OCI-LY1 (cell line): ENCODE measurements around the gene ELMO1.

Source experiments
- H2AFZ ChIP-seq: fragments of 200-600 bp; sonication (generic), shearing (Covaris generic); 2 replicates; pipeline ENCODE4 v1.6.0; 2014; ENCODE audit warnings: antibody characterized with exemption, mild to moderate bottlenecking, low read length
- H3F3A ChIP-seq: fragments of 200-600 bp; sonication (generic), shearing (Covaris generic); 2 replicates; pipeline ENCODE4 v1.6.0; 2014; ENCODE audit warnings: mild to moderate bottlenecking, antibody characterized with exemption, low read length, moderate library complexity; ENCODE audit not compliant: insufficient read depth
- H3K27ac ChIP-seq: fragments of 200-600 bp; sonication (generic); 2 replicates; pipeline ENCODE4 v1.5.1; 2014; ENCODE audit warnings: low read length, mixed run types, mild to moderate bottlenecking, low read depth; ENCODE audit not compliant: poor library complexity, severe bottlenecking
- H3K27me3 ChIP-seq: fragments of 200-600 bp; sonication (generic); 2 replicates; pipeline ENCODE4 v1.6.0; 2014; ENCODE audit warnings: antibody characterized with exemption, mild to moderate bottlenecking, low read length, moderate library complexity; ENCODE audit not compliant: insufficient read depth
- H3K36me3 ChIP-seq: fragments of 200-600 bp; sonication (generic); 2 replicates; pipeline ENCODE4 v1.6.1; 2014; ENCODE audit warnings: mild to moderate bottlenecking, antibody characterized with exemption, low read length, moderate library complexity, mixed read lengths; ENCODE audit not compliant: insufficient read depth
- H3K4me1 ChIP-seq: fragments of 200-600 bp; sonication (generic); 2 replicates; pipeline ENCODE4 v1.5.1; 2014; ENCODE audit warnings: mild to moderate bottlenecking, low read length, moderate library complexity; ENCODE audit not compliant: insufficient read depth, severe bottlenecking
- H3K4me2 ChIP-seq: fragments of 200-600 bp; sonication (generic), shearing (Covaris generic); 2 replicates; pipeline ENCODE4 v1.6.1; 2014; ENCODE audit warnings: low read length
- H3K4me3 ChIP-seq: fragments of 200-600 bp; sonication (generic); 2 replicates; pipeline ENCODE4 v1.5.1; 2014; ENCODE audit warnings: low read length, low read depth, mild to moderate bottlenecking, mixed read lengths; ENCODE audit not compliant: poor library complexity, severe bottlenecking
- H3K79me2 ChIP-seq: fragments of 200-600 bp; shearing (Covaris generic); 2 replicates; pipeline ENCODE4 v1.6.1; 2016; ENCODE audit warnings: mixed run types, low read length, mixed read lengths; ENCODE audit not compliant: insufficient read depth
- H3K9ac ChIP-seq: fragments of 200-600 bp; sonication (generic), shearing (Covaris generic); 2 replicates; pipeline ENCODE4 v1.6.1; 2014; ENCODE audit warnings: mild to moderate bottlenecking, low read length, mixed read lengths
- H3K9me2 ChIP-seq: fragments of 200-600 bp; sonication (generic), shearing (Covaris generic); 2 replicates; pipeline ENCODE4 v1.6.1; 2014; ENCODE audit warnings: low read depth, mild to moderate bottlenecking, low read length, mixed read lengths
- H3K9me3 ChIP-seq: fragments of 200-600 bp; shearing (Covaris generic); 2 replicates; pipeline ENCODE4 v1.6.1; 2014; ENCODE audit warnings: low read length, mixed read lengths
- H4K20me1 ChIP-seq: fragments of 200-600 bp; sonication (generic), shearing (Covaris generic); 2 replicates; pipeline ENCODE4 v1.6.0; 2016; ENCODE audit warnings: mild to moderate bottlenecking, low read length; ENCODE audit not compliant: insufficient read depth
- CTCF ChIP-seq: fragments of 200-600 bp; sonication (generic), shearing (Covaris generic); IDR thresholded peaks from 2 replicates; pipeline ENCODE4 v1.5.1; 2017; ENCODE audit warnings: mild to moderate bottlenecking, antibody characterized with exemption, low read length, moderate library complexity, mixed read lengths
- EZH2 ChIP-seq: fragments of 200-600 bp; sonication (generic), shearing (Covaris generic); IDR thresholded peaks from 2 replicates; pipeline ENCODE4 v1.8.0; 2017; ENCODE audit warnings: borderline replicate concordance, mixed run types, mild to moderate bottlenecking, antibody characterized with exemption, low read length, moderate library complexity, mixed read lengths

ELMO1 gene

GRCh38 chr7:37356911-37357636 lies 91.6 kb downstream of the ELMO1 start:
- H3K4me2 ChIP-seq: no peak overlapping the region

DNA sequence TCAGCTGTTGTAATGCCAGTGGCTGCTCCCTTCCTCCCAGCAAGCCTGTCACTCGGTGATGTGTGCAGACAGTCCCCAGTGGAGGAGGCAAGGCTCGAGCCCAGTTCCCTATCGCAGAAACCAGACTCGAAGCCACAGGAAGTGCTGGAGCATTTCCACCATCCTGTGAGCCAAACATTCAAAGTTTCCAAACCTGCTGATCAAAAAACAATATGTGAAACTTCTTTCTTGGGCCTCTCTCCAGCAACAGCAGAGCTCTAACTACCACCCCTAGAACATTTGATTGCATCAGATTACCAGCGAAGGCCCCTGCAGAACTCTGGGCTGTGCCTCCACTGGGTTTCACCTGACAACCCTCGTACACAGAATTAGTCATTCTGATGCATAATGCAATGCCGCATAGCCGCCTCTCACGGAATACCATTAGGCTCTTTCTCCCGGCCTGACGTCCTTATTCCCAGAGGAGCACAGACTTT lies 94.0 kb downstream of the ELMO1 start:
- Histone ChIP-seq H3K9me3 (no peaks in the 10 kb centered on the region), H3K9ac (no peak overlapping the region), H3F3A (no peaks in the 10 kb centered on the region), H3K36me3 (no peaks in the 10 kb centered on the region), H3K9me2 (no peaks in the 10 kb centered on the region), H4K20me1 (no peaks in the 10 kb centered on the region), H3K4me2 (no peak overlapping the region), H3K27ac (no peak overlapping the region), H3K4me1 (peaks cover 28% of the 10 kb centered on the region), H2AFZ (no peak overlapping the region), H3K4me3 (no peak overlapping the region), H3K27me3 (peaks cover 6% of the 10 kb centered on the region; the same call in 1 of the 2 replicates), H3K79me2 (no peaks in the 10 kb centered on the region)
- TF ChIP-seq EZH2 (no peak), CTCF (no peak)

More at GRCh38 chr7:37356911-37357636, 91.6 kb downstream of the ELMO1 start:
- no peaks in the 10 kb centered on the region for H3K36me3 ChIP-seq
- H3K4me1 ChIP-seq: peaks cover 12% of the 10 kb centered on the region
- H3K79me2 ChIP-seq: no peaks in the 10 kb centered on the region
- H3K27ac ChIP-seq: no peak overlapping the region
- no peaks in the 10 kb centered on the region for H3F3A ChIP-seq
- peaks cover 8% of the 10 kb centered on the region; the same call in 1 of the 2 replicates for H3K27me3 ChIP-seq
- no peaks in the 10 kb centered on the region for H3K9me2 ChIP-seq
- H4K20me1 ChIP-seq: no peaks in the 10 kb centered on the region
- no peak overlapping the region for H2AFZ ChIP-seq
- H3K9me3 ChIP-seq: no peaks in the 10 kb centered on the region
- no peak for TF ChIP-seq EZH2
- TF ChIP-seq CTCF: no peak
- no peak overlapping the region for H3K4me3 ChIP-seq
- no peak overlapping the region for H3K9ac ChIP-seq

DNA sequence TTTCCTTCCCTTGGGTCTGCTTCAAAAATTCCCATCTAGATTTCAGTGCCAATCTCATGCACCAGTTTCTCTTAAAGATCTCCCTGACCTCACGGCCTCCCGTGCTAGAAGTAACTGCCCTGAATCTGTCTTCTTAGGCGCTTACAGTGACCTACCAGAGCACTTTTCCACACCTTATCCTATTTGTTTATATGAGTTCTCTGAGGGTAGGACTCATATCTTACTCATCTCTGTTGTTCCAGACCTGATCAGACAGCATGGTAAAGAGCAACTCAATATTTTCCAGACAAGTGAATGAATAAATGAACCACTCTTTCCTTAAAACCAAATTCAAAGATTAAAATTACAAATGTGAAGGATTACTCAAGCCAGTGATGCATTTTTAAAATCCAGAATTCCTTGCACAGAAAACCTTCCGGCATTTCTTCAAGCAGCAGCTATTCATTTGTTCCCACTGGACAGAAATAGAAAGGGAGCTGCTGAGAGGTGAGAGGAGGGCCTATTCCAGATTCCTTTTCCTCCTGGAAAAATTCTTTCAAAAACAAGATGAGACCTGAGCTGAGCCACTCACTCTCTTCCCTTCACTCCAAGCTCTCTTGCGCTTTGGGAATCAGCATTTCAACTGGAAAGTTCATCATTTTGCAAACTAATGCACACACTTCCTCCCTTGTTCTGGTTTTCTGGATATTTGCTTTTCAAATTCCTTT lies 94.6 kb downstream of the ELMO1 start:
- no peak overlapping the region for H3K9ac ChIP-seq
- H3K27ac ChIP-seq: no peak overlapping the region

More for the DNA sequence above, 94.6 kb downstream of the ELMO1 start:
- TF ChIP-seq EZH2: no peak
- no peak for TF ChIP-seq CTCF
- Histone ChIP-seq H3K9me2 (no peaks in the 10 kb centered on the region), H3K4me2 (peak overlapping the region; percentile 71), H3K27me3 (no peaks in the 10 kb centered on the region), H3K79me2 (no peaks in the 10 kb centered on the region), H3K36me3 (no peaks in the 10 kb centered on the region; the same call in 1 of the 2 replicates), H2AFZ (no peak overlapping the region), H3K9me3 (no peaks in the 10 kb centered on the region), H3F3A (no peaks in the 10 kb centered on the region), H4K20me1 (no peaks in the 10 kb centered on the region), H3K4me3 (peak overlapping the region; percentile 63), H3K4me1 (peaks cover 28% of the 10 kb centered on the region)
